22Rv1 (cell line): ENCODE data around the gene HOXB7.

ENCODE experiments used
- H3K27ac ChIP-seq: fragments of 450-650 bp; 2 replicates; pipeline ENCODE4 v1.5.1; 2017
- ZFX ChIP-seq: fragments of 450-650 bp; IDR thresholded peaks from 2 replicates; pipeline ENCODE4 v1.6.1; 2017; ENCODE audit warnings: antibody characterized with exemption, borderline replicate concordance
- TF ChIP-seq, protein P1 (sequence below): fragments of 450-650 bp; IDR thresholded peaks from 2 replicates; pipeline ENCODE4 v1.5.1; 2017; ENCODE audit warnings: mild to moderate bottlenecking

Gene HOXB7

DNA sequence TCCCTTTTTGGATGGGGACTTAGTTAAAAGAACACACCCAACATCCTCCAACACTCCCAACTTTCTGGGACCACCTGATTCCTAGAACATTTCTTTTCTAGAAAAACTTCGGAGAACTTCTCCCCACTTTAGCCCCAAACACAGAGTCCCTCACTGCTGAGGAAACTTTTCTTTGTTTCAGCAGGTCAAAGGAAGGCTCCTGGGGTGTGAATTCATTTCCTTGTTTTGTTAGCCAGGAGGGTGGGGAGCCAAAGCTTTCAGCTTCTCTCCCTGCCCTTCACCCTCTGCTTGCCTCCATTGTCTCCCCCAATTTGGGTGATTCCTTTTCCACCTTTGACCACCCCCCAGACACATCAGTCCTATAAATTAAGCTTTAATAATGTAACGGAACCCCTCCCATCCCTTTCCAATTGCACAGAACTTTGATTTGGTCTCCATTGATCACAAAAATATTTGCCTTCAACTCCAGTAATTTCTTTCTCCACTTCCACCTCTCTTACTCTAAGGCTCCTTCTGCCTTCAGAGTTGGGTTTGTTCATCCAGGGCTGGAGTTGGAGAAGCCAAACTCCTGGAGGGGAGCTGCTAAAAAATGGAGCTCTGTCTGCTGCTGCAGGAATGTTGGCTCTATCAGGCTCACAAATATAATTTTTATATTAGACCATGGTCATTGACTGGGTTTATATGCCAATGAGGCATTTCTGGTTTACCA lies 43.0 kb downstream of the HOXB7 start:
- TF ChIP-seq ZFX: no peak
- TF ChIP-seq, protein P1, sequence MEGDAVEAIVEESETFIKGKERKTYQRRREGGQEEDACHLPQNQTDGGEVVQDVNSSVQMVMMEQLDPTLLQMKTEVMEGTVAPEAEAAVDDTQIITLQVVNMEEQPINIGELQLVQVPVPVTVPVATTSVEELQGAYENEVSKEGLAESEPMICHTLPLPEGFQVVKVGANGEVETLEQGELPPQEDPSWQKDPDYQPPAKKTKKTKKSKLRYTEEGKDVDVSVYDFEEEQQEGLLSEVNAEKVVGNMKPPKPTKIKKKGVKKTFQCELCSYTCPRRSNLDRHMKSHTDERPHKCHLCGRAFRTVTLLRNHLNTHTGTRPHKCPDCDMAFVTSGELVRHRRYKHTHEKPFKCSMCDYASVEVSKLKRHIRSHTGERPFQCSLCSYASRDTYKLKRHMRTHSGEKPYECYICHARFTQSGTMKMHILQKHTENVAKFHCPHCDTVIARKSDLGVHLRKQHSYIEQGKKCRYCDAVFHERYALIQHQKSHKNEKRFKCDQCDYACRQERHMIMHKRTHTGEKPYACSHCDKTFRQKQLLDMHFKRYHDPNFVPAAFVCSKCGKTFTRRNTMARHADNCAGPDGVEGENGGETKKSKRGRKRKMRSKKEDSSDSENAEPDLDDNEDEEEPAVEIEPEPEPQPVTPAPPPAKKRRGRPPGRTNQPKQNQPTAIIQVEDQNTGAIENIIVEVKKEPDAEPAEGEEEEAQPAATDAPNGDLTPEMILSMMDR: no peak
- H3K27ac ChIP-seq: no peak overlapping the region

GRCh38 chr17:48567209-48567608 lies 43.6 kb downstream of the HOXB7 start:
- H3K27ac ChIP-seq: no peak overlapping the region
- TF ChIP-seq ZFX: no peak
- TF ChIP-seq, protein P1: no peak

GRCh38 chr17:48566717-48567116 lies 44.1 kb downstream of the HOXB7 start:
- TF ChIP-seq, protein P1: no peak
- TF ChIP-seq ZFX: no peak
- no peak overlapping the region for H3K27ac ChIP-seq

DNA sequence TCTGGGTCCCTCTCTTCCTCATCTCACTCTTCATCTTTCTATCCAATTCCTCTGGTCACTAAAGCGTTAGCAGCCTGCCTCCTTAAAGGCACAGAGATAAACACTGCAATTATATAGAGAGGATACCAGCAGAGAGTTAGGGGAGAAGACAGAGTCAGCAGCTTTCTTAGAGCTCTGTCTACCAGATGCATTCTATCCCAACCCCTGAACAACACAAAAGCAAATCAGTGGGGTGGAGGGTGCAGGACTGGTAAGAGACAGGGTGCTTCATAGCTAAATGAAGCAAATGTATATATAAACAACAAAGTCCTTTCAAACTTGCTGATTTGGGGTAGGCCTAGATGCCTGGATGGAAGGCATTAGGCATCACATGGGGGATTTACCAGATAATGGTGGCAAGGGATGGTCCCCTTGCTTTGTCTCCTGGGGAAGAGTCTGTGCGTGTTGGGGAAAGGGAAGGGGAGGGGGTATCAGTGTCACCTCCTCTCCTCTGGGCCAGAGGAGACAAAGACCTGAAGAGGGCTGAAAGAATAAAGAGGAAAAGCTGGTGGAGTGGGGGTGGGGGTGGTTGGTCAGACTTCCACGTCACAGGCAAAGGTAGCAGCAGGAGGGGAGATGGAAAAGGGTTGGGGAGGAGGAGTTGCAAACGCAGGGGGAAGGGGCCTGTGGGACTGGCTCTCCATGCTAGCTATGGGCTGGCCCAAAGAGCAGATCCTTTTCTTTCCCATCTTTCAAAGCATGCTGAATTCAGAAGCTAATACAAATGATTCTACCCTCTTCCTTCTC lies 44.7 kb downstream of the HOXB7 start:
- TF ChIP-seq, protein P1: no peak
- no peak for TF ChIP-seq ZFX
- no peak overlapping the region for H3K27ac ChIP-seq

GRCh38 chr17:48565022-48565554 lies 45.7 kb downstream of the HOXB7 start:
- TF ChIP-seq ZFX: no peak
- TF ChIP-seq, protein P1: no peak
- no peak overlapping the region for H3K27ac ChIP-seq

GRCh38 chr17:48564188-48565021 lies 46.4 kb downstream of the HOXB7 start:
- no peak overlapping the region for H3K27ac ChIP-seq
- TF ChIP-seq ZFX: no peak
- TF ChIP-seq, protein P1: no peak
